Amniotic epithelial cell (primary cell): Measurements from ENCODE around the gene SESN3.
"Not testable (repeated sequence)": the region's sequence is repeated elsewhere in the genome, so short reads cannot be mapped to it uniquely, and the experiment has no call there.

Source experiments
- DNase-seq: peaks from one replicate; pipeline ENCODE4 v3.0.0-alpha.2; 2010; ENCODE audit warnings: low read depth

SESN3 gene

DNA sequence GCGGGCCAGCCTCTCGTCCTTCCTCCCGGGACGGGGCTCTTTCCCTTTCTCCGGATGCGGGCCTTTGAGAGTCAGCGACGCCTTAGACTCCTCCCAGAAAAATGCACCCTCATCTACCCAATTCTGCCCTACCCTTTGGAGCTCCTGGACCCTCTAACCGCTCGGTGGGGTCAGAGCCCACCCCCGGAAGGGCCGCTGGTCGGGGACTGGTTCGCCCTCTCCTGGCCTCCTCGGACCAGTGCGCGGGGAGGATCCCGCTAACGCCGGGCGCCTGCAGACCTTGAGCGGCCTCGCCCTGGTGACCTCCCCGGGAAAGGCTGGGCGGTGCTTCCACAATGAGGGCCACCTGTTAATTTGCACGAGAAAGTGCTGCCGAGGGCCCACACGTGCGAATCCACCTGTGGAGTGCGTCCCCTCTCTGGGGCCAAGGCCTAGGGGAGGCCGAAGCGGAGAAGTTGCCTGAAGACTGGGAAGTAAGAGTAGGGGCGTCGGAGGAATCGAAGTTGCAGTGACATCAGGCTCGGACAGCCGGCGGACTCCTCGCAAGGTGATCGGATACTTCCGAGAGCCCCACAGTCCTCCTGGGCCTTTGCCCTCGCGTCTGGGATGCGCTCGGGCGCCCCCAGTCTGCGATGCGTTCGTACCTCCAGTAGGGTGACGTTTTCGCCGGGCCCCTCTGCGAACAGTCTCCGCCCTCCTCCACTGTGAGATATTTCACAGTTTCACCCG is 79.9 kb downstream of the SESN3 start:
- peak; percentile 81 for DNase-seq

DNA sequence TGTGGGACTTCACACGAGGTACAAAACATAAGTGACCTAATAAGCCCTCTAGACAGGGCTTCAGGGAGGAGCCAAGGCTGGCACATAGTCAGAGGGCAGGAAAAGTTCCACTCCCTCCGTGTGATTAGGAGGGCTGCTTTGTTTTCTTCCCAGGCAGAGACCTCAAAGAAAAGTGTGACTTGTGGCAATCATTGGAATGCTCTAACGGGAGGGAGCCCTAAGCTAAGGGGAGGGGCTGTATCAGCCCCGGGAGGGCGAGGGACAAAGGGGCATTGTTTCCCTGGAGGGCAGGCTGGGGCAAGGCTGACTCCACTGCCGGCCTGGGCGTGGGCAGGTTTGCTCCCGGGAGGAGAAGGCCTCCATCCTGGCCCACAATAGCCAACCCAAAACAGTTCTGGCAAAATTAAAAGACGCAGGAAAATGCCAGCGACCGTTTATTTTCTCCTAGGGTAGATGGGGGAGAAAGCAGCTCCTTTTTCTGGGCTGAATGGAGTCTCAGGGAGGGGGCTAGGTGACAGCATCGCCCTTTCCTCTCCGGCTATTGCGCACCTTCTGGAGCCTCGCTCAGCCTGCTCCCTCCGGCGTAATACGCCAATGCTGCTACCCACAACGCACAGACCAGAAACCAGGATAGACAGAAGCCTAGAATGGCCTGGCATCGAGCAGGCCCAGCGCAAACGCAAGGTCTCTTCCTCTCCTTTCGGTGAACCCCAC is 81.2 kb downstream of the SESN3 start:
- peak; percentile 38 for DNase-seq

DNA sequence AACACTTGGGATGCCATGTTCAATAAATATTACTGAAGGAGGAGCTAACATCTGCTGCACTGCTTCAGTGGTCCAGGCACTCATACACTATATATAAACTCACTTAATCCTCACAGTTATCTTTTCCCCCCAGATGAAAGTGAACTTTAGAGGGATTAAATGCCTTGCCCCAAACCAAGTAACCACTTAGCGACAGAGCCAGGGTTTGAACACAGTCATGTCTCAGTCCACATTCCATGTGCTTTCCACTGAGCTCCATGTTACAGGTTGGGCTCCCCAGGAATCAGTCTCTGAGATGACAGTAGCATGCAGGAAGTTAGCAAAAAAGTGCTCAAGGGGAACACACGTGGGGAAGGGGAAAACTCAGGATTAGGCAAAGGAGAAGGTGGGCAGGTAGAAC is 82.1 kb downstream of the SESN3 start:
- DNase-seq = no peak

DNA sequence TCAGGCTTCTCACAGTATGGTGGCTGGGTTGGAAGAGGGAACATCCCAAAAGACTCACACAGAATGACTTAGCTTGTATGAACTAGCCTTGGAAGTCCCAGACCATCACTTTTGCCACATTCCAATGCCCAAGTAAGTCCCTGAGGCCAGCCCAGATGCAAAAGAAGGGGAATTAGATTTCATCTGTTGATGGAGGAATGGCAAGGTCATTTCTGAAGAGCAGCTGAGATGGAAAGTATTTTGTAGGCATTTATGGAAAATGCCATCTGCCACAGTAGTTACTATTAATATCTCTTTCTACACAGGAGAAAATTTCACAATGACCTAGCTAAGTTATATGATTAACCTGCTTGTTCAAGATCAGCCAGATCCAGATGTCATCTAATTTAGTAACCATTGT is 82.6 kb downstream of the SESN3 start:
- DNase-seq = peak; percentile 61

DNA sequence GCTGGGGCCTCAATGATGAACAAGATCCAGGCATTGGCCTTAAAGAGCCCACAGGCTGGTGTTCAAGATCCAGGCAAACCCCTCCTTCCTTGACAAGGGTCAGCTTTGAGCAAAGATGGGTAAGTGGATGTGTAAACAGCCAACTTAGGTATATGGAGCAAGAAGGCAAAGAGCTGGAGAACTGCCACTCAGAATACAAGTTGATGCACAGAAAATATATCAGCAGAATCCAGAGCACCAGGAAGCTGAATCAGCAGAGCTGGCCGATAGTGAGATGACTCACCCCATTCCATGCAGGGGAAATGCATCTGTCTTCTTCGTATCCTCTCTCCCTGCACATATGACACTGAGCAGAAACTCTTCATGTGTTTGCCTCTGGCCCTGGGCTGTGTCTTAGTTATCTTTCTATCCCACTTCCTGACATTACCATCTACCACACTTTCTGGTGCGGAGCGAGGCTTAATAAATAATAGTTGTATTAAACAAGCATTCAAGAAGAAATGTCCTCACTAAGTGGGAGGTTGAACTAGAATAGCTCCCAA is 83.6 kb downstream of the SESN3 start:
- peak; percentile 99 for DNase-seq

DNA sequence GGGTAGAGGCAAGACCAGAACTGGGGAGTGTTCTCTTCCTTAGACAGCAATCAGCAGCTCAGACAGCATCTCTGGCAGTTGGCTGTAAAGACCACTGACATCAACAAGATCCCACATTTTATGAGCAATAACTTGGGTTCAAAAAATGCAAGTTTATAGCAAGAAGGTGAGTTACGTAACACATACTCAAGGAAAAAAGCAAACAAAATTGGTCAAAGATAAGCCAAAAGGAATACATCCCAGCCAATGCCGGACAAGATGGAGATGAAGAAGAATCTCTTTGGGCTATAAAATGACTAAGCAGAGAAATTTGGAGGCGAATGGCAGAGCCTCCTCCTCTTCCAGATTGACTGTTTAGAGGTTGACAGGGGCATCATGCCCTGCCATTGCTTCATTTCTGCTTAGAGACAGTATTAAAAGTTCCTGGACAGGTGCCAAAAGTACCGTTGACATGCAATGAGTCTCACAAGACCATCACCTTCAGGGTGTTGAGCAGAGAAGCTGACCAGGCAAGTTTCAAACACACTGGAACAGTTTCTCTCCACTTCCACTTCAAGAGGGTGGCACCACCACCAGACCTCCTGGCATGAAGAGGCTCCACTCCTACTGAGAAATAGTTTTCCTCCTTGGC is 85.5 kb downstream of the SESN3 start:
- DNase-seq = peak; percentile 59

DNA sequence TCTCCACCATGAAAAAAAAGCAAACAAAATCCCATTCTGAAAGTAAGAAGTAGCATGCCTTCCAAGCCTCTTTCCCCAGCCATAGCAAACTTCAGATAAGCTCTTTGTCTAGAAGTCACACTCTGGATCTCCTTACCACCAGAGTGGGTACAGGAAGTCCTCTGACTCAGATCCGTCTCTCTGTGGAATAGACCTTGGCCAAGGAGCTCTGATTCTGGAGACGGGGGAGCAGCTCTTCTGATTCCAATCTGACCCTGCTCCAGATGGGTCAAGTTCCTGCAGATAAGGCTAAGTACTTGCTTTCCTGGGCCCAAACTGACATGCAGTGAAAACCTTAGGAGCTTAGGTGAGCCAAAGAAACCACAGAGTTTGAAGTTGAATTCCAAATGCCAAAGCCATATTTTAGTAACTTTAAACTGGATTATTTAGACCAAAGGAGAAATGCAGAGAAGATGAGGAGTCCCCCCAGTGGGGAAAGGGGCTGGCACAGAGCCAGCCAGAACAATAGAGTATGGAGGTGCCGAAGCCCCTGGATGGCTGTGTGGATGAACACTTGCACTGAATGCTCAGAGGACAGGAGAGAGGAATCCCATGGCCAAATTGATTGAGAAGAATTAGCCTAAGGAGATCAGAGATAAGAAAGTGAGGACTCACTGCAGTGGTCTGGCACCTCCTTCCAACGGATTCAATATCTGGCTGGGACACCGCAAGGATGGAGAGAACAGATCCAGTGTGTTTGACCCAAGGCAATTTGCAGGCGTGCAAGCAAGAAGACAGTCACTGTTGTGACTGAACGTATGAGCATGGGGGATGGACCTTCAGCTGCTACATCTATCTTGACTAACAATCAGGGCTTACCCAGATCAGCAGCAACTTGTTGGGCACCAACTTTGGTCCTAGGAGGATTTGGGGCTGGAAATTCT is 86.4 kb downstream of the SESN3 start:
- peak; percentile 54 for DNase-seq

DNA sequence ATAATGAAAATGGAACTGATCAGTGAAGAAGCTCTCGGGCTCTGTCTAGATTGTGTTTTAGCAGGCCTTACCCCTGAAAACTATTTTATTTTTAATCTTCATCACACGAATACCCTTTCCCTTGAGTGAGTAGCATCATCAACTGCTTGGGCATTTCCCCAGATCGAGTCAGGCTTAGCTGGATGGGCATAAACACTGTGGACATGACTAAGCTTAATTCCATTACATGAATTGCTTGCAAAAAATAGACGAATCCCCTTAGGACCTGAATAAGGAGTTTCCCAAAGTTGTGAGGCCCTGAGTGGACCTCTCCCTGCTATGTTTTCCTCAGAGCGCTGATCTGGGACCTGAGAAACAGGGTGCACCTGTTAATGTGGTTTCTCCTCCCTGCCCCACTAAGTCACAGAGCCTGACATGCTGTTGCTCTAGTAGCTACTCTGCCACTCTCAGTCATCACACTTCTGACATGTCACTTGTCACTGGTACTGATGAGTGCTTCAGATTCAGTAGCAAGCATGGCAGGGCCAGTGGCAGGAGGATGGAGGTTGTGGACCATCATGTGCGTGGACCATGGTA is 87.8 kb downstream of the SESN3 start:
- no peak for DNase-seq

DNA sequence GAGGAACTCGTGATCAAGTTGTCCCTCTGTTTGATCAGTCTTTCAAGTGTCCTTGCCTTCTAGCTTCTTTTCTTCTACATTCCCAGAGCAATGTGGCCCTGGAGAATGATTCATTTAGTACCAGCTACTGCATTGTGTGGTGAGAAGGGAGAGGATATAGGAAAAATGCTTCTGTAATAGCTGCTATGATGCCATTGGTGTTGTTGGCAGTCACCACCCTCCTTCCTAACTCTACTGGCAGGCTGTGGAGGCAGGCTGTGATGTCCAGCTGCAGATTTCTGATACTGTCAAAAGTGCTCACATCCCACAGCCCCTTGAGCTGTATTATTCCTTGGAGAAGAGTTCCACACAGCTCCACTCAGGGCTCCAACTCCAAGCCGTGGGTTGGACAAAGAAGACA is 88.6 kb downstream of the SESN3 start:
- no peak for DNase-seq

DNA sequence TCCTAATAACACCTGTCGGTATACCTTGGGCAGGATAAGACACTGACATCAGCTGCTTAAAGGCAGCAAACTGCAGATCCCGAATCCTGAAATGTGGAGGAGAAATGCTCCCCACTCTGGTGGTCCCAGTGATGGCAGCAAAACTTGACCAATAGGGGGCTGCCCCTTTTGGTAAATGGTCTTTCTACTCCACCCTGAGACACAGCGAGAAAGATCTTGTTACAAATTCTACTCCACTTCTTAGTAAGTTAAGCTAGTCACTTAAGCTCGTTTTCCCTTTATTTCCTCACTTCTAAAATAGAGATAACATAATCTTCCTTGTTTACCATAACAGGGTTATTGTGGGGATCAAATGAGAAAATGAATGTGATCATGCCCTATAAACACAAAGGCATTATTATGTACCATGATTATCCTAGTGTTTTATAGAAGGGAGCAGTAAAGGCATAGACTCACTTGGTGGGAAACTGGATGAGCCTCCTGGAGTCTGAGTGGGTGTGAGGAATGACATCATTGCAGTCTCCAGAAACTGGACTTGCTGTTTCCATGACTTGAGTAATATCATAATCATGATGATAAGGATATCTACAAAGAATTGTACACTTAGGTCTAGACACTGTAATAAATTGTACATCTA is 90.5 kb downstream of the SESN3 start:
- DNase-seq = peak; percentile 93

DNA sequence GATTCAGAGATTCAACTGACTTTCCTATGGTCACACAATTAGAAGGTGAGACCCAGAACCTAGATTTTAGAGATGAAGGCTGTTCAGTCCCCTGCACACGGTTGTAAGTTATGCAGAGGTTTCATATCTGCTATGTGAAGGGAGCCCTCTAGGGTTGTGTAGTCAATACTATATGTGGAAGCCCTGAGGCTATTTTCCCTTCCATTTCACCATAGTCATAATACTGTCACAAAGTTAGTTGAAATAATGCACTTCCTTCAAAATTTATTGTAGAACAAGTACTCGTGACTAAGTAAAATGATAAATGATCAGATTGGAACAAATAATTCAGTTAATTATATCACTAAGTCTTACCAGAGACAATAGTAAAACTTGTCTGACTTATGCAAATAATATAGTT is 92.6 kb downstream of the SESN3 start:
- DNase-seq = peak; percentile 31

DNA sequence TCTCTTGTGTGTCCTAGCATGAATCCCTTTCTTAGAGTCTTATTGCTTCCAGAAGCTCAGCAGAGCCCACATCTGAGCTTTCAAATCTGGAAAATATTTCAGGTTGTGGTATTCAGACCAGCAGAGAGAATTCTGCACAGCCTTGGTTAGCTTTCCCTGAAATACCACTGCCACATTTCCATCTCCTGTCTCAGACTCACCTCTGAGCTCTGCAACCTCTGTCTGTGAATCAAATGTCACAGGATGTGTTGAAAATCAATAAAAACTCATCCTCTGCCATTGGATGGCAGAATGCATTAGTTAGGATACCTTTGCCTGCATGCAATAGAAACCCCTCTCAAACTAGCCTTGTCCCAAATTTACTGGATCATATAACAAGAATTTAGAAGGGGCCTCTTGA is 93.7 kb downstream of the SESN3 start:
- no peak for DNase-seq

DNA sequence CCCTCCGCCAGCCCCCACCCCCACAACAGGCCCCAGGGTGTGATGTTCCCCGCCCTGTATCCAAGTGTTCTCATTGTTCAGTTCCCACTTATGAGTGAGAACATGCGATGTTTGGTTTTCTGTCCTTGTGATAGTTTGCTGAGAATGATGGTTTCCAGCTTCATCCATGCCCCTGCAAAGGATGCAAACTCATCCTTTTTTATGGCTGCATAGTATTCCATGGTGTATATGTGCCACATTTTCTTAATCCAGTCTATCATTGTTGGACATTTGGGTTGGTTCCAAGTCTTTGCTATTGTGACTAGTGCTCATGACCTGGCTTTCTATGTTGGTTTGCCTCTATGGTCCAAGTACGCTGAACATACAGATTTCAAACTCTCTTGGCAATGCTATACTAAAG is 94.3 kb downstream of the SESN3 start:
- DNase-seq = not testable (repeated sequence)

DNA sequence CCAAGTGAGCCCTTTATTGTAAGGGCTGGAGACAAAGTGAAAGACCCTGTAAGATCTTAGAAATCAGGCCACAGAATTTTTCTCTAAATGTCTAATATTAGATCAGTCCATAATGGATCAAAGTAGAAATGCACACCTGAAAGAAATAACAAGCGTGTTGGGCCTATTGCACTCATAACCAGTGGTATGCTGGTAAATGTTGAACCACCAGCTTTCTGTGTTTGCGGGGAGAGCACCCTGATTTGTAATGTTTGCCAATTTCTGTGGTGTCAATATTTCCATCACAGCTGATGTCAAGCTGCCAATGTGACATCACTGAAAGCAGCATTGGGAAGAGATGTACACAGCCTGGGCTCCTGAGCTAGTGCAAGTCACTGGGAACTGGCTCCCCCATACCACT is 95.1 kb downstream of the SESN3 start:
- no peak for DNase-seq

DNA sequence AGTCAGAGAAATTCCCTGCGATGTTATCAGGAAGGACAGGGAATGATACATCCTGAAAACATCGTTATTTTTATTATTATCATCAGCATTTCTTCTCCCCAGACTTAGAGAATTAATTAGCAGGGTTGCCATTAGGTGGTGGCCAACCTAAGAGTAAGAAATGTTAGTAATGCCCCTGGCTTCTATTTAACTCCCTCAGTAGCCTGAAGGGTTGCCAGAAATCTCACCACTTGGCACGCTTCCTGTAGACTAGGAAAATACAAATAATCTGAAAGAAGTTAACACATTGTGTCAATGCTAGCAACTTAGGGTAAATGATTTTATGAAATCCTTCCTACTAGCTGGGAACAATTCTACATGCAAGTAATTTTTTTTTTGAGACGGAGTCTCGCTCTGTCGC is 95.8 kb downstream of the SESN3 start:
- DNase-seq = peak; percentile 22

DNA sequence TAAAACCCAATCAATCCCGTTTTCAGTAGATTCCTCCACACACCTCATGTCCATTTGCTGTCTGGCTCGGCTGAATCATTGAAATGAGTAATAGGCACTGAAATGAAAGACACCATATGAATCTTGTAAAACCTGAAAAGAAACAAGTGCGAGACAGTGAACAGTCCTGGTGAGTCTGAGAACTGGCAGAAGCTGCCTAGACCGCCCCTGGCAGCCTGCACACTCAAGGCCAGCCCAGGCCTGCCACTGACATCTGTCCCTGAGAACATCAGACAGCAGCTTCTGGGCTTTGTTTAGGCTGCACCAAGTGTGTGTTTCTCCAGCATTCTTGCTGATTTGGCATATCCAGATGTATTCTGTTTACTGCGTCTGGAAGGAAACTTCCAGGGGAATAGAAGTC is 96.5 kb downstream of the SESN3 start:
- peak; percentile 82 for DNase-seq

DNA sequence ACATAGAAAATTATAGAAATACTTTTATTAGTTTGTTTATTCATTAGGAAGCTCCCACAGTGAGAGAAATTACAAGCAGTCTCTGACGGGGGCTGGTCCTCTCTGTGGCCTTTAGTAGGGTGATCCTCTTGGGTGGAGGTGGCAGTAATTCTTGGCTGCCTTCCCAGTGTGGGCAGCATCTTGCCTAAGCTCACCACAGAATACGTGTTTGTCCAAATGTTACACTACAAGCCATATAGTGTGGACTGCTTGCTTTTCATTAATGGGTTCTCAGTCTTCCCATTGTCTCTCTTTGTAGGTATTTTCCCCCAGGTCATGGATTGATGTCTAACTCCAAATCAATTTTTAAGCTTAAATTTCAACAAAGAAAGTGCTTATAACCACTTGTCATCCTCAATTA is 98.0 kb downstream of the SESN3 start:
- peak; percentile 45 for DNase-seq

DNA sequence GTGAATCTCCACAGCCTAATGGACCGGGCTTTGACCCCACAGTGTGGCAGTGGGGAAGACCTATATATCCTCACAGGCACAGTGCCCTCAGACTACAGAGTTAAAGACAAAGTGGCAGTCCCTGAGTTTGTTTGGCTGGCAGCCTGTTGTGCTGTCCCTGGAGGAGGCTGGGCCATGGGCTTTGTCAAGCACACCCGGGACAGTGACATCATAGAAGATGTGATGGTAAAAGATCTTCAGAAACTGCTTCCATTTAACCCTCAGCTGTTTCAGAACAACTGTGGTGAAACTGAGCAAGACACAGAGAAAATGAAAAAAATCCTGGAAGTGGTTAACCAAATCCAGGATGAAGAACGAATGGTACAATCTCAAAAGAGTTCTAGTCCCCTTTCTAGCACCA is 102.4 kb downstream of the SESN3 start:
- DNase-seq = no peak

DNA sequence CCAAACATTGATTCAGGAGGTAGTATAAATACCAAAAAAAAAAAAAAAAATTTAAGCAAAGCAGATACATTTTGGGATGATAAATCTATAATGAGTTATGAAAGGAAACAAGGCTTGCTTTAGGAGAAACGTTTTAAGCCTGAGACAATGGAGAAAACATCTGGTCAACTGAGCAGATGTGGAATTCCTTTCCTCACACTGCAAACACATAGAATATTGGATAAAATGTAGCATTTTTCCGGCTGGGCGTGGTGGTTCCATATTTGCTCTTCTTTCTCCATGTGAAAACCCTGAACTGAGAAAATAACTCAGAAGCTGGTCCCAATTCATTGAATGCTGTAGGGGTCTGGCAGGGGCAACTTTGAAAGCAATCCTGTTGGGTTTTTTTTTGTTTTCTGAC is 107.4 kb downstream of the SESN3 start:
- no peak for DNase-seq

DNA sequence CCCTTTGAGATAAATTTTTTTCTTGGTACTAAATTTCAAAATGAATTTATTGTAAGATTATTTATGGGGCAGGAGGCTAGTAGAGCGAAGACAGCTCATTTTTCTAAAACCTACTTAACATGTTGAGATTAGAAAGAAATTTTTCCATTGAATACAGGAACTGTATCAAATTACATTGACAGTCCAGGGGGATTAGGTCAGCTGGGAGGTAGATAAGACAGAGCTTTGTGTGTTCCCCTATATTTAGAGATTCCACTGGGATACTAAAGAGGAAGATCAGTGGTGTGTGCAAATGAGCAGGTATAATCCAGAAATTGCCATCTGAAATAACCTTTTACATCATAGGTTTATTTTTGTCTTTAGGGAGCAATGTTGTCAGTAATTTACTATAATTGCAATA is 109.3 kb downstream of the SESN3 start:
- DNase-seq = no peak
